Stimulated activated CD4-positive, alpha-beta T cell treated with anti-CD3 and anti-CD28 coated beads, TNF-alpha, amount 100 ng/mL, for 48 hours (primary cell): ENCODE data around the gene GFRA1.

Experiments
- DNase-seq, 3 donors: peaks; one replicate each; pipeline ENCODE4 v3.0.0-alpha.2; 2020; ENCODE audit warnings: low read depth in 3 of 3

The GFRA1 gene

GRCh38 chr10:116160271-116160670 is 112.7 kb downstream of the GFRA1 start:
- DNase-seq, result no peak

DNA sequence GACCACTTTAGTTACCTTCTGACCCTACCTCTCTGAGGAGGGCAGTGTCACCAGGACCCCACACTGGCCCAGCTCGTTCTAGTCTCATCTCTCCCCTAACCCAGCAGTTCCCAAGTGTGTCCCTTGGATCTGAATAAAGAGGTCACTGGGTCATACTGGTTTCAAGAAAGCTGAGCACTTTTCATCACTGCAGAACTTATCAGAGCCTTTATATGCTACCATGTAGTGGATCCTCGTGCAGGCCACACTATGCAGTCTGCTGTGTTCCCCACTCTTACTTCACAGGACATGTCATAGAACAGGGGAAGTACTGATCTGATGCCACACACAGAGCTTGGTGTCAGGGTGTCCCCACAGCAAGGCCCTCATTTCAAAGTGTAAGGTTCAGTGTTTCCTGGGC is 113.8 kb downstream of the GFRA1 start:
- no peak for DNase-seq

- no peak for DNase-seq
Observed at GRCh38 chr10:116158036-116158435, 115.0 kb downstream of the GFRA1 start.

- DNase-seq, result no peak
Observed at GRCh38 chr10:116157485-116157884, 115.5 kb downstream of the GFRA1 start.

DNA sequence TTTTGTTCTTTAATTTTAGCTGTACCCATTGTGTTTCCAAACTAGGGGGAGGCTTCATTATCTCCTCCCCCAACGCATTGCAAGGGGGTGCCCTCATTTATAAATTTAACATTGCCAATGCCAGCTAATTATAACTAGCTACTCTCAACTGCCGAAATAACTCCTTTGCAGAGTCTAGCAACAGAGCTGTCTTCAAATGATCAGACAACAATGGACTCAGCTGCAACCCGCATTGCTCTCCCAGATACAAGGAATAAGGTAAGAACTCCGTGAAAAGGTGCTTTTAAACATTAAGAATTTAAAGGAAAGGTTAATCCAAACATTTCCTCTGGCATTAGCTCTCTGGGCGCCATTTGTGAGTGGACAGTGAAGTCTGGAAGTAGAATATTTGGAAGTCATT is 116.2 kb downstream of the GFRA1 start:
- no peak for DNase-seq

GRCh38 chr10:116155191-116155590 is 117.8 kb downstream of the GFRA1 start:
- DNase-seq, result no peak

- no peak for DNase-seq
Observed at GRCh38 chr10:116154651-116155050, 118.4 kb downstream of the GFRA1 start.

DNA sequence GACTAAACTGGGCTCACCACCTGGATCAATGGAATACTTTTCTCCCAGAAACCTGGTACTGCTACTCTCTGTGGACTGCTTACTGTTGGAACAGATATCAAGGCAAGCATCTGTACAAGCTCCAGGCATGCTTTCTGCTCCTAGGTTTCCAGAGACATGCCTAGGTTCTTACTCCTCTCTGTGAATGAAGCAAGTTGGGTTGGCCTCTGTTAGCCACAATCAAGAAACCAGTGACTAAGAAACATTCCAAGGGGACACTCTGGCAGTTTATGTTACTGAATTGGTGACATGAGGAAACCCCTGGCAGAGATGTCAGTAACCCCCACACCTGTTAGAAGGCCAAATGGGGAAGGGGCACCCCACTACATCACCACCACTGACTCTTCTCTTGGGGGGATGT is 121.9 kb downstream of the GFRA1 start:
- no peak for DNase-seq

GRCh38 chr10:116150606-116151005 is 122.4 kb downstream of the GFRA1 start:
- no peak for DNase-seq

DNA sequence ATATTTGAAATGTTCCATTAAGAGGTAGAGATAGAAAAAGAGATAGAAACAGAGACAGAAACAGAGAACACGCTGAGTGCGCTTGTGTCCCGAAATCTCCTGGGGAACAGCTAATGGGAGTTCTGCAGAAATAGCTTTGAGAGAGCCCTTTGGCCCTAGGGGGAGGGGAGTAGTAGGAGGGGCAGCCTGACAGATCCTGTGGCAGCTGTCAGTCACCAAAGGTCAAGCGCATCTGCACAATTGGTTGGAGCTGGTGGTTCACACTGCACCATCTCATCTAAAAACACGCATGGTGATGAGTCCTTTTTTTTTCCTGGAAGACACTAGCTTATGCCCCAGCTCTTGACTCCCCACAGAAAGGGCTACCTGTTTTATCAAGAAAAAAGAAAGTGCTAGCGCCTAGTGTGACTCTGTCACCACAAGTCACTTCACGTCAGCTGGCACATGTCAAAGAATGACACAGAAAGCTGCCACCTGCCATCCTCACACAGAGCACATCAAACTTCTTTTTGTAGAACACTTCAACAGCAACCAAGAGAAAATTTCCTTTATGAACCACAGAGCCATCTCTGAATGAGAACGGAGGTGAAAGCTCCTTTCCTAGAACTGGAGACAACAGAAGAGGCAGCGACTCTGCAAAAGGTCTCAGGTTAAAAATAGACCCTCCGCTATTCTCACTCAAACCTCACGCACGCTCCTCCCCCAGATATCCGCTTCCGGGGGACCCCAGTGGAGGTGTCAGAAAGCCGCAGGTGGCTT is 125.7 kb downstream of the GFRA1 start:
- peak in 1 of 3 donors; percentile 6 for DNase-seq

- DNase-seq, result no peak
Observed at GRCh38 chr10:116146372-116147140, 126.5 kb downstream of the GFRA1 start.

- DNase-seq, result no peak
Observed at GRCh38 chr10:116143673-116144222, 129.3 kb downstream of the GFRA1 start.

- DNase-seq, result no peak
Observed at GRCh38 chr10:116141855-116142254, 131.2 kb downstream of the GFRA1 start.

- DNase-seq, result no peak
Observed at GRCh38 chr10:116141246-116141645, 131.8 kb downstream of the GFRA1 start.

GRCh38 chr10:116139886-116140285 is 133.1 kb downstream of the GFRA1 start:
- DNase-seq, result no peak

DNA sequence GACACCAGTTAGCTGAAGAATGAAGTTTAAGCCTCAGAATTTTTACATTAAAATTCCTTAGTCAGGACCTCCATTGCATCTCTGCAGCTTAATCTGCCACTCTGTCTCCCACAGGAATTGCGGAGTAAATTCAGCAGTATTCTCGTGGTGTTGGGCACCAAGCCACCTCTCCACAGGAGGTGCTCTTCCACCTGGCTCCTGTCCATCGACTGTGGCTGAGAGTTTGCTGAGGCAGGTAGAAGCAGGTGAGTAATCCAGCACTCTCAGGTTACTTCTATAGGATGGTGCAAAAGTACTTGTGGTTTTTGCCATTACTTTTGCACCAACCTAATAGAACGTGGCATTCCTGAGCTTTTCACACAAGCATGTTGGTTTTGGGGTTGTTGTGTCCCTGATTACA is 134.1 kb downstream of the GFRA1 start:
- no peak for DNase-seq

GRCh38 chr10:116136261-116136660 is 136.7 kb downstream of the GFRA1 start:
- no peak for DNase-seq

DNA sequence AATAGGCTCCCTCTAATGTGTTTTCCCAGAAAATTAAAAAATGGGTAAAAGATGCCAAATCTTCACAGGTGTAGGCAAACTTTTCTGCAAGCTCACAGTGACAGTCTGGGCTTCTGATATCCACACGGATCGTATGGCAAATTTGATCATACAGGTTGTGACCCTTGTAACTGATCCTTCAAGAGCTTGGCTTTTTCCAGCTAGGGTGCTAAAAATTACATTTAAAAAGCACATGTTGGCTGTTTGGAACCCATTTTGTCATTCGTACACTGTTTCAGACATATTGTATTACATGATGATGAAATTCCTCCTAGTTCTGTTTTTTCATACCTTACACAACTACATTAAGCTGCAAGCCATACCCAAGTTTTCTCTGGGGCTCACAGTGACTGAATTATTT is 138.7 kb downstream of the GFRA1 start:
- DNase-seq, result no peak

DNA sequence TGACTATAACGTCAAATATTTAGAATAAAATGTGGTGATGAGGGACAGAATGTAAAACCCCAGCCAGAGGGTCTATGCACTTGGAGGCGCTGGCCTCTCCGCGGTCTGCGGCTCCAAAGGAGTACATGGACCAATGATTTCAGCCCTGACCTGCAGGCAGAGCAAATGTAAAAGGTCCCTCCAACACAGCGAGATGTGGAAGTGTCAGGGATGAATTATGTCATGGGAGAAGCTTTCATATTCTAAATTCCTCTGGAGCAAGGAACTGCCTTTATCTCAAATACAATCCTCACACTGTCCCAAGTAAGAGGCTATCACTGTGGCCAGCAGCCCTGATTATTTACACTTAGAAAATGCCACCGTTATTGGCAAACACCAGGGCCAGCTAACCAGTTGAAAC is 139.4 kb downstream of the GFRA1 start:
- no peak for DNase-seq

GRCh38 chr10:116132780-116133399 is 140.1 kb downstream of the GFRA1 start:
- no peak for DNase-seq

DNA sequence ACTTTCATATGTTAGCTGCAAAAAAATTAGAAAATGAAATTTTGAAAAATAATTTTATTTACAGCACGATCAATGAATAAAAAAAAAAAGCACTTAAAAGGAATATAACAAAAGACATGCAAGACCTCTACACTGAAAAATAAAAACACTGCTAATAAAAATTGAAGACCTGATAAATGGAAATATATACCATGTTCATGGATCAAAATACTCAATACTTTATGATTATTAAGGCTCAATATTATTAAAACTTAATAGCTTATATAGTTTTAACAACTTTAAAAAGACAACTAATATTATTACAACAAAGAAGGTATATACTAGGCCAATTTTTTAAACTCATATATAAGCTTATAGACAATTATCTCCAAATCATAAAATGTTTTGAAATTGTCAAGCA is 143.0 kb downstream of the GFRA1 start:
- no peak for DNase-seq

GRCh38 chr10:116126954-116127695 is 145.9 kb downstream of the GFRA1 start:
- DNase-seq, result no peak
